NCI-H82 treated with DMSO at 0.1 percent for 48 hours (cell line): ENCODE results near the gene MLST8.

Experiments used
- DNase-seq: peaks from one replicate; lab custom pipeline; 2025; ENCODE audit not compliant: unreplicated experiment; lab: John Stamatoyannopoulos, UW

The MLST8 gene

GRCh38 chr16:2205104-2205966, at the start of gene MLST8:
Gene MLST8 (plus strand): TSS chr16:2205454. CDS start chr16:2206086, 632 bp downstream.
- DNase-seq, result peak; percentile 63

GRCh38 chr16:2155977-2156848, 49.0 kb upstream of the MLST8 start:
- no peak for DNase-seq

DNA sequence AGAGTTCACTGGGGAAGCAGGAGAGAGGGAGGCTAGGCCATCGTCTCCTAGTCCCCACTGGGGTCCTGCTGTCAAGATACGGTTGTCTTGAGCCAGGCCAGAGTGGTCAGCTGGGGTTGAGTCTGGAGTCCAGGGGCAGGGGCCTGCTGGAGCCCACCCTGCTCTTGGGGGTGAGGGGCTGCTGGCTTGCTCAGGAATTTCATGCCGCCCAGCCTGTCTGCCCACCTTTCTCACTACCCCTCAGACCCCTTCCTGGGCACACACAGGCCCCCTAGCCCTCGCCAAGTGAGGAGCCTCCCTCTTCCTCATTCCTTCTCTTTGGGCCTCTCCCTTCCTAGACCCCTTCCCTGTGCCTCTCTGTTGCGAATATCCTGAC, 48.4 kb upstream of the MLST8 start:
- DNase-seq, result no peak

DNA sequence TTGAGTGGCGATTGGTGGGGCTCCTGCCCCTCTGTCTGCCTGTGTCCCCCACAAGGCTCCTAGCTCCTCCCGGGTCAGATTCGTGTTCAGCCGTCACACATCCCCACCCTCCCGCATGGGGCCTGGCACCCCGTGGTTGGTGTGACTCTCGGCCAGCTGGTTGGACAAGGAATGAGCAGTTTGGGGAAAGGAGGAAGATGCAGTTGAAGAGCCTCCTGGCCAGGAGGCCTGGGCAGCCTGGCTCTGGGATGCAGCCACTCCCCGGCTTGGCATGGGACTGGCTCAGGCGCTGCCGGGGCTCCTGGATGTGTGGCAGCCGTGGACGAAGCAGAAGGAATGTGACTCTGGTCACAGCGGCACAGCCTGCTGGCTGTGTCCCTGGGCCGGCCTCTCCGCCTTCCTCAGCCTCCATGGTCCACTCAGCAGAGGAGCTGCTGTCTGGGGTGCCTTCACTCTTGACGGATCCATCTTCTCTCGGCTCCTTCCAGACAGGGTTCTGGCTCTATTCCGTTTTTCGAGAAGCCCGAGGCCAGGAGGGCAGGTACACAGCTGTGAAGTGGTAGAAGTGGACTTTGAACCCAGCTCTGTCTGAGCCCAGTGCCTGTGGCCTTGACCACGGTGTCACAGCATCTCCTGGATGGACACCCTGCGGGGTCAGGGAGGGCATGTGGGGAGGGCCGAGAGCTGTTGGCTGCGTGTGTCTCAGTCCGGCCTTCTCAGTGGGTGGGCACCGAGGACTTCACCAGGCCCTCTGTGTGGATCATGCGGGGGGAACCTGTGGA, 47.6 kb upstream of the MLST8 start:
- no peak for DNase-seq

DNA sequence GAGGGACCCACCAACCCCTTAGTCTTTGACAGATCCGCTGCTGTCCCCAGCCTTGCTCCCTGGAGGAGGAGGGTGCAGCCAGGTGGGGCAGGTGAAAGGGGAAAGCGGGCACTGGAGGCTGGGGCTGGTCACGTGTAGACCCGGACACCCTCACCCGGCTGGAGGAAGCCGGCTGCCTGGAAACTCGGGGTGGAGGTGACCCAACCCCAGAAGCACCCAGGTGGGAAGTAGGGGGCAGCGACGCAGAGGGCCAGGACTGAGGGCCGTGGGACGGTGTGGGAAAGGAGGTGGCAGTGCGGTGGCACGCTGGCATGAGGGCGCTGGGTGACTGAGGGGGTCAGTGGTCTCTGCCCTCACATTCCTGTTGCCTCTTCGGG, 47.0 kb upstream of the MLST8 start:
- no peak for DNase-seq

DNA sequence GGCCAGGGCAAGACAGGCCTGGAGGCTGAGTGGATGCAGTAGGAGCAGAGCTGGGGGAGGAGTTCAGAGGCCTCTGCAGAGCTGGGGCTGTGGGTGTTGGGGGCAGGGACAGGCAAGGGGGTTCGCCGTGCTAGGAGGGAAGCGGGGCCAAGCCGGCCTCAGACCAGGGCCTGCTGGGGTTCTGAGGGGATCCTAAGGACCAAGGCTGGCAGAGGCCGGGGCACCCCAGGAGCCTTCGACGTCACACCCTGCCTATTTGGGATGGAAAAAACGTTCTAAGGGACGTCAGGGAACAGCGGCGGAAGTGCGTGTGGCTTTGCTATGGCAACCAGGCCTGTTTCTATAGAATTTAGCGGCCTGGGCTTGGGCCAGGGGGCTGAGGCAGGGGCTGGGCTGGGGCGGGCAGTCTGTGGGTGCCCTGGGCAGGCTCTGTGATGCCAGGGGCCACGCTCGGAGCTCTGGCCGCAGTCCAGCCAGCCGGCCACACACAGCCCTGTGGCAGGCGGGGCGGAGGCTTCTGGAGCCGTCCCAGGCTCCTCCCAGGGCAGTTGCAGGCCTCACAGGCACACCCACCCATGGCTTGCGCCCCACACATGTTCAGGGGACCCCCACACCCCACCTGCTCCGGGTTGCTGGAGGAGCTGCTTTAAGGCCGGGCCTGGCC, 45.9 kb upstream of the MLST8 start:
- DNase-seq, result no peak

- DNase-seq, result no peak
Measured at GRCh38 chr16:2160915-2161551, 44.2 kb upstream of the MLST8 start.

DNA sequence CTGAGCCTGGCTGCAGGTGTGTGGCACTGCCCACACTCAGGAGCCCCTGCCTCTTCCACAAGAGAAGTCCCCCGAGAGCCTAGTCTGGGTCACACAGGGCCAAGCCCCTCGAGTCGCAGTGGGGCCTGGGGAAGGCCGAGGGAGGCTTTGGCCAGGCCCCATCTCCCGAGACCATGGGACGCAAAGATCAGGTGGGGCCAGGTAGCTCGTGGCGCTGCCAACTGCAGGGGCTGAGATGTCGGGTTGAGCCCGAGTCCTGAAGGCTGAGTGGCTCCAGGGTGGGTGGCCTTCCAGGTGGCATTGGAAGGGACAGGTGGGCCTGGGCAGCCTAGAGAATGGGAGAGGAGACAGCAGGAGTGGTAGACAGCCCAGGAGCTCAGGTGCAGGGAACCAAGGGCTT, 43.3 kb upstream of the MLST8 start:
- DNase-seq, result no peak

DNA sequence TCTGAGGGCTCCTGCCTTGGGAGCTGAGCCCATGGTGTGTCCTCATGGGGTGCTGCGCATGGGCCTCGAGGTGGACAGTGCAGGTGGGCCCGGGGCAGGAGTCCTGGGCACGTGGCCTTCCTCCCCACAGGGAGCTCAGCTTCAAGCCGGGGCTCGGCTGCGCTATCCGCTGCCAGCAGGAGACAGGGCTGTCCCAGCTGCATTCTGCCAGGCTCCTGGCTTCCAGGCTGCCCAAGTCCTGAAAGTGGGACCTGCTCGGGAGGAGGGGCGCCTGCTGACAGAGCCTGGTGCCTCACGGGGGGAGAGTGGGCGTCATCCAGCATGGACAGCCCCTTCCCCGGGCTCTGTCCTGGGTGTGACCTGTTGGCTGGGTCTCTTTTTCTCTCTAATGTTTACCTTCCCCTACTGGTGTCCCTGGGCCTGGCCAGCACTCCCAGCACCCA, 42.6 kb upstream of the MLST8 start:
- DNase-seq, result no peak

DNA sequence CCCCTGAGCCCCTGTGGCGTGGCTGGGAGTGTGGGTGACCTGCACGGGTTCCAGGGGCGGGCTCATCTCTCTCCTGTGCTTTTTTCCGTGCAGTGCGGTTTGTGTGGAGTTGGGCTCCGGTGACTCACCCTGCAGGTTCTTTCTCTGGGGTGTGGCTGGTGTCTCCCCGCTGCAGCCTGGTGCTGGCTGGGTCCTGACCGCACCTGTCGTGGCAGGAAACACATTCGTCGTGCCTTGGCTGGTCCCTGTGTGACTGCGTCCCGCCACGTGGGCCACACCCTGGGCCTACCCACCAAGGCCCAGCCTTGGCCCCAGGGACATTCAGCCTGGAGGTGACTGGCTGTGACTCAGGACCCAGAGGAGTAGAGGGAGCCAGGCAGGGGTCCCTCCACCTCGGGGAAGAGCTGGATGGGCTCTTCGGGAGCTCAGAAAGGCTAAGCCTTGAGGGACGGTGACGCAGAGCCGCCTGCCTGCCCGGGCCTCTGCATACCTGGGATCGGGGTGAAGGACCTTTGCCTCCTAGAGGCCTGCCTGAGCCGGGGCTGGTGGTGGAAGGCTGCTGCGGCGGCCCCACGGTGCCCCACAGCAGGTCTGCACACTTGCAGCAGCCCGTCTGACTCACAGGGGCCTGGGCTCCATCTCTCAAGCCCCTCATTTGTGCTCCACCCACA, 41.9 kb upstream of the MLST8 start:
- DNase-seq, result no peak

GRCh38 chr16:2165861-2166260, 39.4 kb upstream of the MLST8 start:
- no peak for DNase-seq

DNA sequence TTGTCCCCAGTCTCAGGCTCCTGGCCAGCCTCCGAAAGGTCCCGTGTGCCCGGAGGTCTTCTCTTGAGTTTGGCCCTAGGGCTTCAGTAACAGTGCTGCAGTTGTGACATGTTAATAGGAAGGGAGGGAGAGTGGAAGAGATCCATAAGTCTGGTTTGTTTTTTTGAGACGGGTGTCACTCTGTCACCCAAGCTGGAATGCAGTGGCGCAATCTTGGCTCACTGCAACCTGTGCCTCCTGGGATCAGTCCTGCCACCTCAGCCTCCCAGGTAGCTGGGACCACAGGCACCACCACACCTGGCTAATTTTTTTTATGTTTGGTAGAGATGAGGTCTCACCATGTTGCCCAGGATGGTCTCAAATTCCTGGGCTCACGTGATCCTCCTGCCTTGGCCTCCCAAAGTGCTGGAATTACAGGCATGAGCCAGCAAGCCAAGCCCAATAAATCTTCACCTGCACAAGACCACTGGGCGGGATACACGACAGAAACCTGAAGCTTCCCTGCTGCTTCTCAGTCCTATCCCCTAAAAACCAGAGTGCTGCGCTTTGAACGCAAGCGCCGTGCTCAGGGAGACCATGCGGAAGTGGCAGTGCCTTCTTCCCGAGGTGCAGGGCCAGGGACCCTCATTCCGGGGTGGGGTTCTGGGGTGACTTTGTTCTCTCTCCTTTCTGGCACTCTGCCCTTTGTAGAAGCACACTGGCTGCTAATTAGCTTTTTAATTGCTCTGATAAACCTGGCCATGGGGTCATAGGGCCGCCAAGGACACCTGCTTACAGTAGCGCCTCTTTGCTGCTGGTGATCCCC, 38.8 kb upstream of the MLST8 start:
- DNase-seq, result no peak

DNA sequence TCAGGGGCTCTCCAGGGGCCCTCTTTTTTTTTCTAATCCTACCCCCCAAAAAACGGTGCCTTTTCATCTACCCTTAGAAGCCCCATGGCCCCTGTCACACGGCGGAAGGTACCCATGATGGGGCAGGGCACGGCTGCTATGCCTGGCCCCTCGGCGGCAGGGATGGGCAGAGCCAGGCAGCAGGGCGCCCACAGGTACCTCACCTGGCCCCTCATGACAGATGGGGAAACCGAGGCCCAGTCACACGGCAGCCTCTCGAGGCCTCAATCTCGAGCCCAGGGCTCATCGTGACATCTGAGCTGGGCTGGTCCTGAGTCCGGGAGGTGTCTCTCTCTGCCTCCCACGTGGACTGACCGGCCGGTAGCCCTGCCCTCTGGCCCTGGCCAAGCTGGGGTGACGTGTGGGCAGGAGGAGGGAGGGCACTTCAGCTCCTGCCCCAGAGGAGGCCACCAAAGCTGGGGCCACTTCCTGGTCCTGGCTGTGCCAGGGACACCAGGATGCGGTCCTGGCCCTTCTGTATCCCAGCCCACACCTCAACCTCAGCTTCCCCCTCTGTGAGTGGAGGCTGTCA, 38.1 kb upstream of the MLST8 start:
- no peak for DNase-seq

- DNase-seq, result no peak
Measured at GRCh38 chr16:2170080-2170479, 35.2 kb upstream of the MLST8 start.

GRCh38 chr16:2170587-2171435, 34.4 kb upstream of the MLST8 start:
- DNase-seq, result no peak

DNA sequence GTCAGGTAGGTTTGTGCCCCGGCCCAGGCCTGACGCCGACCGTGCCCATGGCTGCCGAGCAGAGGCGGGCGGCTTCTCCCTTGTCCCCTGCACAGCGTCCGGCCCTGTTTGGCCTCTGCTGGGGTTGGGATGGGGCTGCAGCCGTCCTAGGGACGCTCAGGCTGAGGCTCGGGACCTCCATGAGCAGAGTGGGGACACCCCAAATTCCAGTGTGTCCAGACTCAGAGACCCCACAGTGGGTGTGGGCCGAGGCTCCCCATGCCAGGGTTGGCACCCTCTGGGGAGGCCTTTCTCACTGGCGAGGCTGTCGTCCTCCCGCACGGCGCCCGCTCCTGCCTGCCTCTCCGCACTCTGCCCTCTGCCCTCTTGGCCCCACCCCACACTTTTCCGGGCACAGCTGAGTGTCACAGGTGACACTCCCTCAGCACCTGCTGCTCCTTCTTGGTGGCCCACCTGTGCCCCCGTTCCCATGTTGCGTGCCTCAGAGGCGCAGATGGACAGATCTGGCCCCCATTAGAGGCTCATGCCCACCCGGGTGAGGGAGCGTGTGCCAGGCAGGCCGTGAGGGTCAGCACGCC, 33.6 kb upstream of the MLST8 start:
- no peak for DNase-seq

DNA sequence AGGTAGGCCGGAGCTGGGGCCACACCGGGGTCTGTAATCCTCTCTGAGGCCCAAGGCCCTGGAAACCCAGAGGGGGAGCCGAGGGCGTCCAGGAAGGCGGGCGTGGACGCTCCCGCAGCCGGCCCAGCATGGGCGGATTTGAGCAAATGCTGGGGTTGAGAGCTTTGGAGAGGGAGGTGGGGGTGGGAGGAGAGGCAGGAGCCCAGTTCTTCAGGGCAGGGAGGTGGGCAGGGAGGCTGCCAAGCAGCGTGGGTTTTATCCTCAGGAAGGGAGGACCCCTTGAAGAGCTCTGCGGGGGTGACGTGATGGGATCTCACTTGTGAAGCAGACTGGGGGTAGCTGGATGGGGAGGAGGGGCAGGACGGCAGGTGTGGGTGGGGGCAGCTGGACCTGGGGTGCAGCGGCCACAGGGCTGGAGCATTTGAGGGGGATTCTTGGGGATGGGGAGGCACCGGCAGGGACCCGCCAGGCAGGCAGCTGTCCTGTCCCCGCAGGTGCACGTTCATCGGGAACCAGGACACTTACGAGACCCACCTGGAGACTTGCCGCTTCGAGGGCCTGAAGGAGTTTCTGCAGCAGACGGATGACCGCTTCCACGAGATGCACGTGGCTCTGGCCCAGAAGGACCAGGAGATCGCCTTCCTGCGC, 32.4 kb upstream of the MLST8 start:
- no peak for DNase-seq
